Measurements from ENCODE around the gene RABL3. TPM values are rescaled to one million over a fixed set of nuclear protein-coding genes. Genes with fewer than 3 reads are reported as not detected.

RABL3 gene
- total RNA-seq, 1 donor from 2014 or later = 17.1 TPM

DNA sequence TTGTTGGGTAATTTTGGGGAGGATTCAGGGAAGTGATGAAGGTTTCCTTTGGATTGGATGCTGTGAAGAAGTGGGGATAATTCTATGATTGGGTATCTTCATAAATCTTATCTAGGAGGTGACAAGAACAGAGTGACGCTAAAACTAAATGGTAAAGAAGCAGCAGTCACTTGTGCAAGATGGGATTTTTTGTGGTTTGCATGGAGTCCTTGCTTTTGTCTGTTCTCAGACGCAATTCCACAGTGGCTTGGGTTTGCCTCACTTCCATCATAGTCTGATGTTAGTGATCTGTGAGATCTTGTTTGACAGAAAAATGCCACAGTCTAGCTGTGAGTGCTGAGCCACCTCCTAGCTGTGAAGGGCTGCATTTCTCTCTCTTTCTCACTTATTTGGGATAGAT is 27.1 kb upstream of the RABL3 start:
- Mint-ChIP-seq H3K36me3 (ENCODE audit: low read depth) (peaks cover 3% of the 10 kb centered on the region), H3K4me1 (ENCODE audit: low read depth) (peaks cover 37% of the 10 kb centered on the region), H3K4me3 (ENCODE audit: unreplicated experiment) (no peak overlapping the region), H3K9me3 (ENCODE audit: low read depth) (no peaks in the 10 kb centered on the region), H3K27ac (ENCODE audit: unreplicated experiment) (no peak overlapping the region), H3K27me3 (ENCODE audit: low read depth) (no peaks in the 10 kb centered on the region)
- TF ChIP-seq, protein P1, sequence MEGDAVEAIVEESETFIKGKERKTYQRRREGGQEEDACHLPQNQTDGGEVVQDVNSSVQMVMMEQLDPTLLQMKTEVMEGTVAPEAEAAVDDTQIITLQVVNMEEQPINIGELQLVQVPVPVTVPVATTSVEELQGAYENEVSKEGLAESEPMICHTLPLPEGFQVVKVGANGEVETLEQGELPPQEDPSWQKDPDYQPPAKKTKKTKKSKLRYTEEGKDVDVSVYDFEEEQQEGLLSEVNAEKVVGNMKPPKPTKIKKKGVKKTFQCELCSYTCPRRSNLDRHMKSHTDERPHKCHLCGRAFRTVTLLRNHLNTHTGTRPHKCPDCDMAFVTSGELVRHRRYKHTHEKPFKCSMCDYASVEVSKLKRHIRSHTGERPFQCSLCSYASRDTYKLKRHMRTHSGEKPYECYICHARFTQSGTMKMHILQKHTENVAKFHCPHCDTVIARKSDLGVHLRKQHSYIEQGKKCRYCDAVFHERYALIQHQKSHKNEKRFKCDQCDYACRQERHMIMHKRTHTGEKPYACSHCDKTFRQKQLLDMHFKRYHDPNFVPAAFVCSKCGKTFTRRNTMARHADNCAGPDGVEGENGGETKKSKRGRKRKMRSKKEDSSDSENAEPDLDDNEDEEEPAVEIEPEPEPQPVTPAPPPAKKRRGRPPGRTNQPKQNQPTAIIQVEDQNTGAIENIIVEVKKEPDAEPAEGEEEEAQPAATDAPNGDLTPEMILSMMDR (IDR thresholded peaks at IDR 0.05) = no peak
- no peak for DNase-seq (ENCODE audit: low spot score)

DNA sequence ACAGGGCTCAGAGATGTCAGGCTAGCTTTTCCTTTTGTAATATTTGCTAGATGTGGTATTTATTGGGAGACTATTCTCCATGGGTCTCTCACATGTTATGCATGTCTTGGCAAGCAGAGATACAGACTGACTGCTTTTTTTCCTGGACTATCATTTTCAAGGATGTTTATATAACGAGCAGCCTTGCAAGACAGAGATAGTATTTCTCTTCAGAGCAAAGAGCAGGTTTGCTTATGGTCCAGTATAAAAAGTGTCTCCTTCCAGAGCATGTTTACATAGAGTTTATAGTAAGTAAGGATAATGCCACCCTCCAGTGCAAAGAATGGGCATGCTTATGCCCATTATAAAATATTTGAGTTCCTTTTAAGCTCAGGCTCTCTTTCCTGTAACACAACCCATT is 24.8 kb upstream of the RABL3 start:
- no peaks in the 10 kb centered on the region for H3K9me3 Mint-ChIP-seq (ENCODE audit: low read depth)
- DNase-seq (ENCODE audit: low spot score) = no peak
- H3K4me1 Mint-ChIP-seq (ENCODE audit: low read depth) = peaks cover 60% of the 10 kb centered on the region
- TF ChIP-seq, protein P1 (IDR thresholded peaks at IDR 0.05) = no peak
- no peak overlapping the region for H3K4me3 Mint-ChIP-seq (ENCODE audit: unreplicated experiment)
- H3K27me3 Mint-ChIP-seq (ENCODE audit: low read depth) = no peaks in the 10 kb centered on the region
- no peaks in the 10 kb centered on the region for H3K36me3 Mint-ChIP-seq (ENCODE audit: low read depth)
- peak overlapping the region; percentile 56 for H3K27ac Mint-ChIP-seq (ENCODE audit: unreplicated experiment)

DNA sequence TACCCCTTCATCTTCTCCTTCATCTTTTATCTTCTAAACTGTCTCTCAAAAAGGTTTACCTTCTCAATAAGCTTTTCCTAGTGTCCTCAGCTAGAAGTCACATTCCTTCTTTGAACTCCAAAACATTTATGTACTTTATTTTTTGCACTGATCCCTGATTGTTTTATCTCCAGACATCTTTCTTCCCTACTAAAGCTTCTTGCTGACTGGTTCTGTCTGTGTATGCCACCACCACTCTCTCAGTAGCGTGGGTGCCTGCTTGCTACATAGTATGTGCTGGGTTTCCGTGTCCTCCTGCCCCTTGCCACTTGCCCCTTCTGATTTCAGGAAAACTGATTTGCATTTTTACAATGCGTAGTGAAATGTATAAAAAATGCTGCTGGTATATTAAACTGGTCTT is 24.3 kb upstream of the RABL3 start:
- Mint-ChIP-seq H3K27ac (ENCODE audit: unreplicated experiment) (no peak overlapping the region), H3K36me3 (ENCODE audit: low read depth) (no peaks in the 10 kb centered on the region), H3K27me3 (ENCODE audit: low read depth) (no peaks in the 10 kb centered on the region), H3K4me1 (ENCODE audit: low read depth) (peaks cover 64% of the 10 kb centered on the region), H3K9me3 (ENCODE audit: low read depth) (no peaks in the 10 kb centered on the region), H3K4me3 (ENCODE audit: unreplicated experiment) (no peak overlapping the region)
- TF ChIP-seq, protein P1 (IDR thresholded peaks at IDR 0.05) = no peak
- DNase-seq (ENCODE audit: low spot score) = no peak

DNA sequence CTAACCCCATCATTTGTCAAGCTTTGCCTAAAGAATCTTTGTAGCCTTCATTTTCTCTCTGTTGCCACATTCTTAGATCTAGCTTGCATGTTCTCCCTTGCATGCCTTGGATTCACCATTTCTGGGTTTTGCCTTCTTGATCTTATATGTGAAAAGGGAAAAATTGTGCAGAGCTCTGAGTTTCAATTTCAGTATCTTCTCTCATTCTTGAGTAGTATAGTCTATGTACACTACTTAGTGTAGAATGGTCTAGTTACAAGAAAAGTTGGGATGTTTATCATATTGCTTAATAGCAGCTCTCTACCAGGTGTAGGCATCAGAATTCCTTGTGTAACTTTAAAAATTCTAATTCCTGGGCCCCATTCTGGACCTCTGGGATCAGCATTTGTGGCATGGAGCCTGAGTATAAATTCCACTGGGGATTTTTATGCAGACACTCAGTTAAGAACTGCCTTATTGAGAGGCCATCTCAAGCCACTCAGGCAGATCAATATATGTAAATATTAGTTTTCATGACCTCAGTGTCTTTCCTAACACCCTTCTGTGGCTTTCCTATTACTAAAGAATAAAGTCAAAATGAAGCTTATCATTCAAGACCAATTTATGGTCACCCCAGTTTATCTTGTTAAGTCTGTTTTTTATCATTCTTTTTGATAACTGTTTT is 23.6 kb upstream of the RABL3 start:
- Mint-ChIP-seq H3K4me3 (ENCODE audit: unreplicated experiment) (no peak overlapping the region), H3K27me3 (ENCODE audit: low read depth) (no peaks in the 10 kb centered on the region), H3K36me3 (ENCODE audit: low read depth) (no peaks in the 10 kb centered on the region), H3K27ac (ENCODE audit: unreplicated experiment) (no peak overlapping the region), H3K9me3 (ENCODE audit: low read depth) (no peaks in the 10 kb centered on the region), H3K4me1 (ENCODE audit: low read depth) (peaks cover 64% of the 10 kb centered on the region)
- TF ChIP-seq, protein P1 (IDR thresholded peaks at IDR 0.05) = no peak
- no peak for DNase-seq (ENCODE audit: low spot score)

DNA sequence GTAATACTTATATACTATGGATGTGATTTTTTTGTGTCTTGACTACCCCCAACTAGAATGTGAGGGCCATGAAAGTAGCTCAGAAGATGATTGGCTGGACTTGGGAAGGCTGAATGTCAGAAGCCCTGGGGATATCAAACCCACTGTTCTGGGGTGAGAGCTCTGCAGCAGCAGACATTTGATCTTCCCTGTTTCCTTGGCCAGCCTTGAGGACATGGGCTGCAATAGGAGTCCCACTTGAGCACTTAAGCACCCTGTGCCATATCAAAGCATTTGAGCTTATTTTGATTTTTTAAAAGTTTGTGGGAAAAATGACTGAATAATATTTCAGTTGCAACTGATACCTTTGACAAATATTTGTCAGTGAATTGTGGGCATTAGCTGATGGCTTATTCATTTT is 21.9 kb upstream of the RABL3 start:
- TF ChIP-seq, protein P1 (IDR thresholded peaks at IDR 0.05) = no peak
- Mint-ChIP-seq H3K36me3 (ENCODE audit: low read depth) (peaks cover 2% of the 10 kb centered on the region), H3K27me3 (ENCODE audit: low read depth) (no peaks in the 10 kb centered on the region), H3K9me3 (ENCODE audit: low read depth) (no peaks in the 10 kb centered on the region), H3K4me3 (ENCODE audit: unreplicated experiment) (no peak overlapping the region), H3K4me1 (ENCODE audit: low read depth) (peaks cover 51% of the 10 kb centered on the region), H3K27ac (ENCODE audit: unreplicated experiment) (peak overlapping the region; percentile 38)
- no peak for DNase-seq (ENCODE audit: low spot score)

All from chondrocyte (in vitro differentiated cells).